Heart left ventricle (tissue), 16 donors: ENCODE results near the gene OLIG3. TPM values are rescaled to one million over a fixed set of nuclear protein-coding genes. Genes with fewer than 3 reads are reported as not detected.

ENCODE experiments used
- ATAC-seq, 4 donors: fragments of 200-7000 bp; cut with Tn5 transposase; one replicate each; pipeline ENCODE4 v1.9.1; 2020 to 2022; ENCODE audit warnings: moderate library complexity in 4 of 4, mild to moderate bottlenecking in 3 of 4, moderate number of reproducible peaks in 1 of 4
- DNase-seq, 5 donors: peaks; one replicate each; pipeline ENCODE4 v3.0.0-alpha.2; 2020
- H3K27ac ChIP-seq, 12 donors: fragments of 200-600 bp; sonication (generic) in 4 of 12; one replicate each; pipeline versions ENCODE4 v1.5.0 to v1.8.0; 2016 to 2022; ENCODE audit warnings: mild to moderate bottlenecking in 2 of 12
- H3K27me3 ChIP-seq, 9 donors: fragments of 200-600 bp; sonication (generic) in 2 of 9; one replicate each; pipeline versions ENCODE4 v1.5.1 to v1.8.0; 2016 to 2022; ENCODE audit warnings: mild to moderate bottlenecking in 3 of 9
- H3K36me3 ChIP-seq, 9 donors: fragments of 200-600 bp; sonication (generic) in 2 of 9; one replicate each; pipeline versions ENCODE4 v1.5.0 to v1.8.0; 2018 to 2022; ENCODE audit warnings: mild to moderate bottlenecking in 2 of 9
- H3K4me1 ChIP-seq, 12 donors: fragments of 200-600 bp; sonication (generic) in 4 of 12; one replicate each; pipeline versions ENCODE4 v1.5.0 to v1.8.0; 2016 to 2022; ENCODE audit warnings: mild to moderate bottlenecking in 3 of 12
- H3K4me3 ChIP-seq, 12 donors: fragments of 200-600 bp; sonication (generic) in 4 of 12; one replicate each; pipeline versions ENCODE4 v1.5.0 to v1.8.0; 2017 to 2022; ENCODE audit warnings: mild to moderate bottlenecking in 9 of 12, moderate library complexity in 4 of 12
- H3K9me3 ChIP-seq, 12 donors: fragments of 200-600 bp; sonication (generic) in 4 of 12; one replicate each; pipeline versions ENCODE4 v1.5.0 to v1.8.0; 2016 to 2022; ENCODE audit warnings: mild to moderate bottlenecking in 1 of 12
- POLR2A ChIP-seq, 2 donors: fragments of 450-650 bp; IDR thresholded peaks; one replicate each; pipeline ENCODE4 v1.6.1; 2017; ENCODE audit warnings: antibody characterized with exemption in 2 of 2, mild to moderate bottlenecking in 2 of 2, moderate library complexity in 2 of 2
- WGBS, 4 donors: extraction: QIAGEN DNeasy Blood & Tissue Kit in 2 of 4; methylation state at CpG; one replicate each; pipeline versions ENCODE4 v1.1.5 to v1.1.7; 2013 to 2018; 5-methylcytosine and 5-hydroxymethylcytosine counted together
- intact Hi-C, 10 donors: fragments of 100-400 bp; cut with DNase I; formaldehyde crosslinking; loops; one replicate each; pipeline versions ENCODE4 v1.11.1 to v1.14.2; 2022
- polyA plus RNA-seq, 2 donors: library from polyadenylated mRNA; stranded (reverse); fragments of 200-250 nt; gene quantifications; one replicate each; pipeline ENCODE4 v1.2.3, GENCODE V29; 2013
- total RNA-seq, 9 donors: library from RNA; depleted of rRNA in 2 of 9; stranded (reverse); fragments of >200 nt in 2 of 9; fragmentation: NEBNext Ultra II Directional in 3 of 9; extraction: Animal tissue kit (Norgen Biotek cat#: 25700) in 3 of 9; gene quantifications; one replicate each; pipeline versions ENCODE4 v1.1.0 to v1.2.4, GENCODE V29; 2016 to 2023
- TF ChIP-seq, protein P1 (sequence below), 12 donors: fragments of 200-600 bp; sonication (generic) in 4 of 12; IDR thresholded peaks; one replicate each; pipeline versions ENCODE4 v1.5.0 to v1.8.0; 2018 to 2022; ENCODE audit warnings: antibody characterized with exemption in 12 of 12, mild to moderate bottlenecking in 5 of 12
- donor health status: ischemic (EF 13 %, LVEDD 7.1; RV severe dilation, severe dysfunction).
- donor health status: healthy with polysubstance abuse.
- donor health status: DM: no; HTN: yes; CAD: no.
- donor health status: DM: no; HTN: no; CAD: no.
- donor health status: ischemic (EF 25% LVEDD 6.9; RV normal size, moderate dysfunction).
- donor health status: ischemic (EF 25% LVEDD 5.7; RV mildly dilated, moderate dysfunction).
- donor health status: healthy.
- donor health status: DM: yes; HTN: yes; CAD: no.
- donor health status: ischemic (EF 35%, LVEDD 5.7; RV mildly dilated, moderate dysfunction).
- donor health status: nonischemic (EF 11% LVEDD 7.7; RV severe dilation, severe dysfunction).
- donor health status: DM: yes; HTN: yes; CAD: no.
- donor health status: PGD.
- donor health status: ischemic (EF 29% LVEDD 5.4; RV normal size, mild dysfunction).
- donor health status: nonischemic (EF 23%, LVEDD 6.1; RV moderate dilation, normal function).

Gene OLIG3
- total and polyA plus RNA-seq, 11 donors: not detected

DNA sequence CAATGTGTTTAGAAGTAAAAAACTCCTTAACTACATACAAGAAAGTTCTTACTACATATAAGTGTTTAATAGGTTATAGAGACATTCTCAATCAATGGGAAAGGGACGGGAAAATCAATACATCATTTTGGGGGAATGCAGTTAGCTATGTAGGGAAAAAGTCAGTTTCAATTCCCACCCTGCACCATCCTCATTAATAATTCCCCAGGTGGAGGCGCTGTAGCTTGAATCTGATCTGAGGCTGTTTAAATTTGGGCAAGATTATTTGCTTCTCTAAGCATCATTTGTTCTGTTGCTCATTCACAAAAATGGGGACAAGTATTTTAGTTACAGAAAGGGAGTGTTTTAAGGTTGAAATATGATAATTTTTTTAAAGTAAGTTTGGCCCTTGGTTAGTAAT lies 19.1 kb downstream of the OLIG3 start:
- H3K27ac ChIP-seq: no peak overlapping the region
- TF ChIP-seq POLR2A (IDR thresholded peaks at IDR 0.05): no peak
- TF ChIP-seq, protein P1, sequence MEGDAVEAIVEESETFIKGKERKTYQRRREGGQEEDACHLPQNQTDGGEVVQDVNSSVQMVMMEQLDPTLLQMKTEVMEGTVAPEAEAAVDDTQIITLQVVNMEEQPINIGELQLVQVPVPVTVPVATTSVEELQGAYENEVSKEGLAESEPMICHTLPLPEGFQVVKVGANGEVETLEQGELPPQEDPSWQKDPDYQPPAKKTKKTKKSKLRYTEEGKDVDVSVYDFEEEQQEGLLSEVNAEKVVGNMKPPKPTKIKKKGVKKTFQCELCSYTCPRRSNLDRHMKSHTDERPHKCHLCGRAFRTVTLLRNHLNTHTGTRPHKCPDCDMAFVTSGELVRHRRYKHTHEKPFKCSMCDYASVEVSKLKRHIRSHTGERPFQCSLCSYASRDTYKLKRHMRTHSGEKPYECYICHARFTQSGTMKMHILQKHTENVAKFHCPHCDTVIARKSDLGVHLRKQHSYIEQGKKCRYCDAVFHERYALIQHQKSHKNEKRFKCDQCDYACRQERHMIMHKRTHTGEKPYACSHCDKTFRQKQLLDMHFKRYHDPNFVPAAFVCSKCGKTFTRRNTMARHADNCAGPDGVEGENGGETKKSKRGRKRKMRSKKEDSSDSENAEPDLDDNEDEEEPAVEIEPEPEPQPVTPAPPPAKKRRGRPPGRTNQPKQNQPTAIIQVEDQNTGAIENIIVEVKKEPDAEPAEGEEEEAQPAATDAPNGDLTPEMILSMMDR (IDR thresholded peaks at IDR 0.05): no peak
- H3K9me3 ChIP-seq: no peaks in the 10 kb centered on the region
- H3K4me1 ChIP-seq: no peaks in the 10 kb centered on the region
- WGBS, 4 donors: 55 to 69% (median 59%) methylated on average over 2 of the region's 2 CpGs
- peaks cover 0 to 61% (median 8%) of the 10 kb centered on the region in 9 donors for H3K27me3 ChIP-seq
- H3K4me3 ChIP-seq: no peak overlapping the region
- intact Hi-C loops: no loop called here
- no peaks in the 10 kb centered on the region for H3K36me3 ChIP-seq
- ATAC-seq: no peak
- DNase-seq: no peak

DNA sequence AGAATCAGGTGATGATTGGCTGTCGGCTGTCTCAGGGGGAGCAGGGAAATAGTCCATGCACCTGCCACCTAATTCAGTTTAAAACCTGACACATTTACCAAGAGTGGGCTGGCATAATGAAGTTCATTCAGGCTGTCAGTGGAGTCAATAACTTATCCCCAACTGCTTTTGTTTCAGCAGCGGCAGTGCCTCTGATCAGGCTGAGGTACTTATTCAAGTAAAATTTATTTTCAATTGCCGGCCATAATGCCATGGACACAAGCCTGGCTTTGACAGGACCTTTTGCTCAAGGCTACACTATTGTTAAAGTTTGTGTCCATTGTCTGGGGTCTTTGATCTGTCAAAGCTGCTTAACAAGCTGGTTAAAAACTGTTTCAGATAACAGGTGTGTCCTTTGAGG lies 20.6 kb downstream of the OLIG3 start:
- no peaks in the 10 kb centered on the region for H3K9me3 ChIP-seq
- no peaks in the 10 kb centered on the region for H3K4me1 ChIP-seq
- 86 to 91% (median 87%) methylated on average over 3 of the region's 3 CpGs for WGBS, 4 donors
- ATAC-seq (no peak), DNase-seq (no peak)
- no peaks in the 10 kb centered on the region for H3K36me3 ChIP-seq
- no peak overlapping the region for H3K4me3 ChIP-seq
- intact Hi-C loops: no loop called here
- no peak for TF ChIP-seq POLR2A (IDR thresholded peaks at IDR 0.05)
- TF ChIP-seq, protein P1 (IDR thresholded peaks at IDR 0.05): no peak
- H3K27me3 ChIP-seq: peaks cover 0 to 69% (median 8%) of the 10 kb centered on the region in 9 donors
- no peak overlapping the region for H3K27ac ChIP-seq

GRCh38 chr6:137472641-137473137 lies 21.5 kb downstream of the OLIG3 start:
- no peaks in the 10 kb centered on the region for H3K9me3 ChIP-seq
- no peak overlapping the region for H3K27ac ChIP-seq
- DNase-seq: no peak
- H3K27me3 ChIP-seq: peaks cover 0 to 65% (median 8%) of the 10 kb centered on the region in 9 donors
- WGBS, 4 donors: 93 to 96% (median 95%) methylated on average over 3 of the region's 3 CpGs
- intact Hi-C loops: no loop called here
- no peak for ATAC-seq
- no peak for TF ChIP-seq POLR2A (IDR thresholded peaks at IDR 0.05)
- TF ChIP-seq, protein P1 (IDR thresholded peaks at IDR 0.05): no peak
- no peaks in the 10 kb centered on the region for H3K36me3 ChIP-seq
- H3K4me3 ChIP-seq: no peak overlapping the region
- no peaks in the 10 kb centered on the region for H3K4me1 ChIP-seq

DNA sequence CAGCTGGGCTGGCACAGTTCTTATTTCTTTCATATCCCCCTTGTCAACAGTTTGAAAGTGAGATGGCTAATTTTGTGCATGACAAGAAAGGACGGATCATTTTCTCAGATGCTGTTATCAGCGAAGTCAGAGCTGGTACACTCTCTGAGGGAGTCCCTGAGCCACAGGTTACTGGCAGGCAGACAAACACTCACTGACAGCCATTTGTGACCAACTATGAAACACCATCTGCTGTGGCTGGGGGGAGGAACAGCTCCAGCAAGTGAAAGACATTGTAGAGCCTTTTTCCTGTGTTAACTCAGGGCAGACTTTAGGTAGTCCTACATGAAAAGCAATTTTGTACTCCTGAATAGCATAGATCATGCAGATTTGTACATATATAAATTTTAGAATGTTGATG lies 22.2 kb downstream of the OLIG3 start:
- intact Hi-C loops: no loop called here
- no peak overlapping the region for H3K4me3 ChIP-seq
- ATAC-seq (no peak), DNase-seq (no peak)
- H3K36me3 ChIP-seq: no peaks in the 10 kb centered on the region
- no peaks in the 10 kb centered on the region for H3K9me3 ChIP-seq
- H3K27ac ChIP-seq: no peak overlapping the region
- H3K27me3 ChIP-seq: peaks cover 0 to 65% (median 8%) of the 10 kb centered on the region in 9 donors
- H3K4me1 ChIP-seq: no peaks in the 10 kb centered on the region
- TF ChIP-seq POLR2A (IDR thresholded peaks at IDR 0.05): no peak
- TF ChIP-seq, protein P1 (IDR thresholded peaks at IDR 0.05): no peak
- WGBS, 4 donors: 37 to 57% (median 43%) methylated on average over 2 of the region's 2 CpGs
